WTC11 (cell line): ENCODE data around the gene SDHAF1. TPM values are rescaled to one million over a fixed set of nuclear protein-coding genes. Genes with fewer than 3 reads are reported as not detected.

Source experiments
- ATAC-seq: fragments of 200-7000 bp; cut with Tn5 transposase; 2 replicates; pipeline ENCODE4 v1.10.0; 2021; ENCODE audit warnings: mild to moderate bottlenecking, moderate library complexity
- CTCF ChIA-PET: fragments of 300-600 bp; sonication (Branson Sonifier 250); formaldehyde crosslinking; loops from one replicate; lab custom pipeline; 2021; ENCODE audit warnings: antibody characterized with exemption; lab: Charles Lee
- POLR2A ChIA-PET: fragments of 350-600 bp; sonication (Branson Sonifier 250); formaldehyde crosslinking; loops from one replicate; lab custom pipeline; 2021; ENCODE audit warnings: antibody characterized with exemption; lab: Charles Lee
- DNase-seq: peaks from one replicate; pipeline ENCODE4 v3.0.0; 2021; ENCODE audit warnings: low spot score
- H3K27ac Mint-ChIP-seq: 2 replicates; pipeline ENCODE4 v1.8.0; 2021; ENCODE audit warnings: mixed read lengths
- H3K27me3 Mint-ChIP-seq: 2 replicates; pipeline ENCODE4 v1.8.0; 2021; ENCODE audit warnings: low read depth, mild to moderate bottlenecking, moderate library complexity, mixed read lengths
- H3K36me3 Mint-ChIP-seq: 2 replicates; pipeline ENCODE4 v1.8.0; 2021; ENCODE audit warnings: mixed read lengths
- H3K4me1 Mint-ChIP-seq: 2 replicates; pipeline ENCODE4 v1.8.0; 2022; ENCODE audit warnings: mixed read lengths
- H3K4me3 Mint-ChIP-seq: 2 replicates; pipeline ENCODE4 v1.8.0; 2021; ENCODE audit warnings: mild to moderate bottlenecking, moderate library complexity, mixed read lengths
- H3K9me3 Mint-ChIP-seq: 2 replicates; pipeline ENCODE4 v1.8.0; 2021; ENCODE audit warnings: mixed read lengths
- EMX1 ChIP-seq: fragments of 250-450 bp; sonication (Bioruptor Pico); IDR thresholded peaks from 2 replicates; pipeline ENCODE4 v1.8.0; 2021; ENCODE audit warnings: mild to moderate bottlenecking
- HMGXB4 ChIP-seq: sonication (generic); formaldehyde crosslinking; IDR thresholded peaks from 2 replicates; pipeline ENCODE4 v1.8.1; 2023; ENCODE audit warnings: mild to moderate bottlenecking, moderate library complexity, missing genetic modification reagents
- NR3C1 ChIP-seq: sonication (generic); formaldehyde crosslinking; conservative IDR thresholded peaks from 2 replicates; pipeline ENCODE4 v1.8.1; 2023; ENCODE audit warnings: low read depth, mild to moderate bottlenecking, missing genetic modification reagents
- OVOL2 ChIP-seq: fragments of 250-450 bp; sonication (Bioruptor Pico); IDR thresholded peaks from 2 replicates; pipeline ENCODE4 v1.9.0; 2021; ENCODE audit warnings: mild to moderate bottlenecking, borderline replicate concordance
- RELA ChIP-seq: sonication (generic); formaldehyde crosslinking; IDR thresholded peaks from 2 replicates; pipeline ENCODE4 v1.8.1; 2022; ENCODE audit warnings: missing genetic modification reagents, mild to moderate bottlenecking, borderline replicate concordance
- TCF7 ChIP-seq: sonication (generic); formaldehyde crosslinking; IDR thresholded peaks from 2 replicates; pipeline ENCODE4 v1.8.0; 2022; ENCODE audit warnings: mild to moderate bottlenecking, low read depth, missing genetic modification reagents, moderate library complexity
- ZBTB21 ChIP-seq: sonication (generic); formaldehyde crosslinking; IDR thresholded peaks from 2 replicates; pipeline ENCODE4 v1.8.1; 2023; ENCODE audit warnings: mild to moderate bottlenecking, missing genetic modification reagents, borderline replicate concordance
- ZNF219 ChIP-seq: sonication (generic); formaldehyde crosslinking; IDR thresholded peaks from 2 replicates; pipeline ENCODE4 v1.8.0; 2023; ENCODE audit warnings: missing genetic modification reagents, mild to moderate bottlenecking, borderline replicate concordance
- ZNF396 ChIP-seq: fragments of 250-450 bp; sonication (Bioruptor Pico); IDR thresholded peaks from 2 replicates; pipeline ENCODE4 v1.8.0; 2021; ENCODE audit warnings: mild to moderate bottlenecking, moderate library complexity, borderline replicate concordance
- total RNA-seq: library from RNA; stranded (reverse); gene quantifications from 3 replicates; pipeline ENCODE4 v1.2.3, GENCODE V29; 2021
- TF ChIP-seq, protein P1 (sequence below): sonication (generic); formaldehyde crosslinking; IDR thresholded peaks from 2 replicates; pipeline ENCODE4 v1.8.0; 2022; ENCODE audit warnings: missing genetic modification reagents
- TF ChIP-seq, protein P2 (sequence below): fragments of 250-450 bp; sonication (Bioruptor Pico); IDR thresholded peaks from 2 replicates; pipeline ENCODE4 v1.9.0; 2021; ENCODE audit warnings: mild to moderate bottlenecking, borderline replicate concordance
- TF ChIP-seq, protein P3 (sequence below): sonication (generic); formaldehyde crosslinking; IDR thresholded peaks from 2 replicates; pipeline ENCODE4 v1.8.0; 2023; ENCODE audit warnings: mild to moderate bottlenecking, missing genetic modification reagents
- TF ChIP-seq, protein P4 (sequence below): sonication (generic); formaldehyde crosslinking; IDR thresholded peaks from 2 replicates; pipeline ENCODE4 v1.8.1; 2023; ENCODE audit warnings: mild to moderate bottlenecking, missing genetic modification reagents

Gene SDHAF1
- total RNA-seq, 1 experiment from 2014 or later, result 20.8 TPM

GRCh38 chr19:35958660-35959039 is 36.3 kb upstream of the SDHAF1 start (continued):
- TF ChIP-seq, protein P1, sequence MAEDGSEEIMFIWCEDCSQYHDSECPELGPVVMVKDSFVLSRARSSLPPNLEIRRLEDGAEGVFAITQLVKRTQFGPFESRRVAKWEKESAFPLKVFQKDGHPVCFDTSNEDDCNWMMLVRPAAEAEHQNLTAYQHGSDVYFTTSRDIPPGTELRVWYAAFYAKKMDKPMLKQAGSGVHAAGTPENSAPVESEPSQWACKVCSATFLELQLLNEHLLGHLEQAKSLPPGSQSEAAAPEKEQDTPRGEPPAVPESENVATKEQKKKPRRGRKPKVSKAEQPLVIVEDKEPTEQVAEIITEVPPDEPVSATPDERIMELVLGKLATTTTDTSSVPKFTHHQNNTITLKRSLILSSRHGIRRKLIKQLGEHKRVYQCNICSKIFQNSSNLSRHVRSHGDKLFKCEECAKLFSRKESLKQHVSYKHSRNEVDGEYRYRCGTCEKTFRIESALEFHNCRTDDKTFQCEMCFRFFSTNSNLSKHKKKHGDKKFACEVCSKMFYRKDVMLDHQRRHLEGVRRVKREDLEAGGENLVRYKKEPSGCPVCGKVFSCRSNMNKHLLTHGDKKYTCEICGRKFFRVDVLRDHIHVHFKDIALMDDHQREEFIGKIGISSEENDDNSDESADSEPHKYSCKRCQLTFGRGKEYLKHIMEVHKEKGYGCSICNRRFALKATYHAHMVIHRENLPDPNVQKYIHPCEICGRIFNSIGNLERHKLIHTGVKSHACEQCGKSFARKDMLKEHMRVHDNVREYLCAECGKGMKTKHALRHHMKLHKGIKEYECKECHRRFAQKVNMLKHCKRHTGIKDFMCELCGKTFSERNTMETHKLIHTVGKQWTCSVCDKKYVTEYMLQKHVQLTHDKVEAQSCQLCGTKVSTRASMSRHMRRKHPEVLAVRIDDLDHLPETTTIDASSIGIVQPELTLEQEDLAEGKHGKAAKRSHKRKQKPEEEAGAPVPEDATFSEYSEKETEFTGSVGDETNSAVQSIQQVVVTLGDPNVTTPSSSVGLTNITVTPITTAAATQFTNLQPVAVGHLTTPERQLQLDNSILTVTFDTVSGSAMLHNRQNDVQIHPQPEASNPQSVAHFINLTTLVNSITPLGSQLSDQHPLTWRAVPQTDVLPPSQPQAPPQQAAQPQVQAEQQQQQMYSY (CRISPR knock-in tag), result no peak
- no peak for TF ChIP-seq TCF7 (CRISPR knock-in tag)

DNA sequence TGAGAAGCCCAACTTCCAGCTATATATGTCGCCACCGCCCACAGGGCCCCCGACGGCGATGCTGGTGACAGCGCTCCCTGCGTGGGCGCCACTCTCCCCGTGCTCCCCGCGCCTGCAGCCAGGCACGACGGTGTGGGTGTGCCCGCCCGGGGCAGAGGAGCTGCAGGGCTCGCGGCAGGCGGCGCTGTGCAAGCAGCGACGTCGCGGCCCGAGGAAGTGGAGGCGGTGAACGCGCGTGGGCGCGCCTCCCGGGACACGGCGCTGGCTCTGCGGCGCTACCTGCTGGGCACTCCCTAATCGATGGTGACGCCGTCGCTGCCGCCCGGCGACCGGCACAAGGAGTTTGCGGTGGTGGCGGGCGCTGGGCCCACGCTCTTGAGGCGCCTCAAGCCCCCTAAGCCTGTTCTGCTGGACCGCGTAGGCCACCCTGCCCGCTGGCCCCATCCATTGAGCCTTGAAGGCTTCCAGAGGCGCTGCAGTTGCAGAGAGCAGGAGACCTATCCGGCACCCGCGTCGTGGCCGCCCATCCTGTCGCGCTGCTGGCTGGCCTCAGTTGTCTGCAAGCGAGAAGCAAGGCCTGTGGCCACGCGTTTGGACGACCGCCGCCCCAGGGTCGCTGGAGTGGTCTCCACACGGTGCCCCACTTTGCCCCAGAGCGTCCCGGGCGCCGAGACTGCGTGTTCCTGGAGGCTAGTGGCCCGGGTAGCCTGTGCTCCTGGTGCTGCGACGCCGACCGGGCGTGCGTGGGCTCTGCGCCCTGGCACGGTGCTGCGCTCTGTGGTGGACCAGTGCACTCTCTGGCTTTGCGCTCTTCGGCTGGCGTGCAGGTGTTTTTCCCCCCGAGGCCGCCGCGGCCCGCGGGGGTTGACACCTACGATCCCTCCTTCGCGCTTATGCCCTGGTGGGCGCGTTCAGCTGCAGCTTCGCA is 35.7 kb upstream of the SDHAF1 start:
- no peak overlapping the region for H3K27ac Mint-ChIP-seq
- H3K4me1 Mint-ChIP-seq, result 0 out of 2 replicates have a peak, but pooled peaks cover 4% of the 10 kb centered on the region
- H3K36me3 Mint-ChIP-seq, result no peaks in the 10 kb centered on the region; the same call in 1 of the 2 replicates
- ATAC-seq, result peak; percentile 60
- peak overlapping the region; percentile 55 for H3K4me3 Mint-ChIP-seq
- H3K9me3 Mint-ChIP-seq, result peaks cover 6% of the 10 kb centered on the region
- H3K27me3 Mint-ChIP-seq, result peaks cover 58% of the 10 kb centered on the region
- peak; percentile 47 for DNase-seq
- TF ChIP-seq ZBTB21 (CRISPR knock-in tag) (peak; percentile 73; the same call in 1 of the 2 replicates), RELA (peak; percentile 65; the same call in 1 of the 2 replicates), HMGXB4 (CRISPR knock-in tag) (peak; percentile 55; the same call in 1 of the 2 replicates), ZNF219 (CRISPR knock-in tag) (peak; percentile 16; the same call in 1 of the 2 replicates), EMX1 (no peak)
- ChIA-PET POLR2A (interaction anchor here (0.6 kb wide), 1 partner anchor 33 kb away, joined by 5 read pairs; no protein-coding TSS in a partner anchor), CTCF (interaction anchor here (0.8 to 2.6 kb wide), 10 partner anchors 17 to 172 kb away, joined by 3 to 9 read pairs (median 4); partner anchors contain the start of genes SDHAF1 and SYNE4)

DNA sequence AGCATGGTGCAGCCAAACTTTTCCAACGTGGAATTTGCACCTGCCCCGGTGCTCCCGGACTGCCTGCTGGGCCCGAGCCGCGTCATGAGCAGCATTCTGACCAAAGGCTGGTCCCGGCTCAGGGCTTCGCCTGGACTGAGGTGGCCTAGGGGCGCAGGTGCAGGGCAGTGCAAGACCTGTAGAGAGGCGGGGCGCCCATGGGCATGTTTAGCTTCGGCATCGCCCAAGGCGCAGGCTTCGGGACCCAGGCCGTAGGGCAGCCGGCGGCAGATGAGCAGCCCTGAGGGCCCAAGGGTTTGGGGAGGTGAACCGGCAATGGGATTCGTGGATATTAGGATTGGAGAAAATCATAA is 35.0 kb upstream of the SDHAF1 start:
- no peak overlapping the region for H3K27ac Mint-ChIP-seq

More for the DNA sequence above, 35.0 kb upstream of the SDHAF1 start:
- DNase-seq, result peak; percentile 36
- peak; percentile 35 for ATAC-seq
- Mint-ChIP-seq H3K4me3 (peak overlapping the region; percentile 55), H3K27me3 (peaks cover 58% of the 10 kb centered on the region), H3K9me3 (peaks cover 6% of the 10 kb centered on the region), H3K36me3 (no peaks in the 10 kb centered on the region; the same call in 1 of the 2 replicates), H3K4me1 (0 out of 2 replicates have a peak, but pooled peaks cover 4% of the 10 kb centered on the region)
- CTCF ChIA-PET, result interaction anchor here (0.9 to 2.6 kb wide), 4 partner anchors 17 to 49 kb away, joined by 3 to 9 read pairs (median 6); partner anchors contain the start of genes SDHAF1 and SYNE4
- TF ChIP-seq, protein P2, sequence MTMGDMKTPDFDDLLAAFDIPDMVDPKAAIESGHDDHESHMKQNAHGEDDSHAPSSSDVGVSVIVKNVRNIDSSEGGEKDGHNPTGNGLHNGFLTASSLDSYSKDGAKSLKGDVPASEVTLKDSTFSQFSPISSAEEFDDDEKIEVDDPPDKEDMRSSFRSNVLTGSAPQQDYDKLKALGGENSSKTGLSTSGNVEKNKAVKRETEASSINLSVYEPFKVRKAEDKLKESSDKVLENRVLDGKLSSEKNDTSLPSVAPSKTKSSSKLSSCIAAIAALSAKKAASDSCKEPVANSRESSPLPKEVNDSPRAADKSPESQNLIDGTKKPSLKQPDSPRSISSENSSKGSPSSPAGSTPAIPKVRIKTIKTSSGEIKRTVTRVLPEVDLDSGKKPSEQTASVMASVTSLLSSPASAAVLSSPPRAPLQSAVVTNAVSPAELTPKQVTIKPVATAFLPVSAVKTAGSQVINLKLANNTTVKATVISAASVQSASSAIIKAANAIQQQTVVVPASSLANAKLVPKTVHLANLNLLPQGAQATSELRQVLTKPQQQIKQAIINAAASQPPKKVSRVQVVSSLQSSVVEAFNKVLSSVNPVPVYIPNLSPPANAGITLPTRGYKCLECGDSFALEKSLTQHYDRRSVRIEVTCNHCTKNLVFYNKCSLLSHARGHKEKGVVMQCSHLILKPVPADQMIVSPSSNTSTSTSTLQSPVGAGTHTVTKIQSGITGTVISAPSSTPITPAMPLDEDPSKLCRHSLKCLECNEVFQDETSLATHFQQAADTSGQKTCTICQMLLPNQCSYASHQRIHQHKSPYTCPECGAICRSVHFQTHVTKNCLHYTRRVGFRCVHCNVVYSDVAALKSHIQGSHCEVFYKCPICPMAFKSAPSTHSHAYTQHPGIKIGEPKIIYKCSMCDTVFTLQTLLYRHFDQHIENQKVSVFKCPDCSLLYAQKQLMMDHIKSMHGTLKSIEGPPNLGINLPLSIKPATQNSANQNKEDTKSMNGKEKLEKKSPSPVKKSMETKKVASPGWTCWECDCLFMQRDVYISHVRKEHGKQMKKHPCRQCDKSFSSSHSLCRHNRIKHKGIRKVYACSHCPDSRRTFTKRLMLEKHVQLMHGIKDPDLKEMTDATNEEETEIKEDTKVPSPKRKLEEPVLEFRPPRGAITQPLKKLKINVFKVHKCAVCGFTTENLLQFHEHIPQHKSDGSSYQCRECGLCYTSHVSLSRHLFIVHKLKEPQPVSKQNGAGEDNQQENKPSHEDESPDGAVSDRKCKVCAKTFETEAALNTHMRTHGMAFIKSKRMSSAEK (CRISPR knock-in tag), result no peak
- TF ChIP-seq, protein P3, sequence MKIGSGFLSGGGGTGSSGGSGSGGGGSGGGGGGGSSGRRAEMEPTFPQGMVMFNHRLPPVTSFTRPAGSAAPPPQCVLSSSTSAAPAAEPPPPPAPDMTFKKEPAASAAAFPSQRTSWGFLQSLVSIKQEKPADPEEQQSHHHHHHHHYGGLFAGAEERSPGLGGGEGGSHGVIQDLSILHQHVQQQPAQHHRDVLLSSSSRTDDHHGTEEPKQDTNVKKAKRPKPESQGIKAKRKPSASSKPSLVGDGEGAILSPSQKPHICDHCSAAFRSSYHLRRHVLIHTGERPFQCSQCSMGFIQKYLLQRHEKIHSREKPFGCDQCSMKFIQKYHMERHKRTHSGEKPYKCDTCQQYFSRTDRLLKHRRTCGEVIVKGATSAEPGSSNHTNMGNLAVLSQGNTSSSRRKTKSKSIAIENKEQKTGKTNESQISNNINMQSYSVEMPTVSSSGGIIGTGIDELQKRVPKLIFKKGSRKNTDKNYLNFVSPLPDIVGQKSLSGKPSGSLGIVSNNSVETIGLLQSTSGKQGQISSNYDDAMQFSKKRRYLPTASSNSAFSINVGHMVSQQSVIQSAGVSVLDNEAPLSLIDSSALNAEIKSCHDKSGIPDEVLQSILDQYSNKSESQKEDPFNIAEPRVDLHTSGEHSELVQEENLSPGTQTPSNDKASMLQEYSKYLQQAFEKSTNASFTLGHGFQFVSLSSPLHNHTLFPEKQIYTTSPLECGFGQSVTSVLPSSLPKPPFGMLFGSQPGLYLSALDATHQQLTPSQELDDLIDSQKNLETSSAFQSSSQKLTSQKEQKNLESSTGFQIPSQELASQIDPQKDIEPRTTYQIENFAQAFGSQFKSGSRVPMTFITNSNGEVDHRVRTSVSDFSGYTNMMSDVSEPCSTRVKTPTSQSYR, result no peak
- TF ChIP-seq ZBTB21 (CRISPR knock-in tag) (no peak), OVOL2 (CRISPR knock-in tag) (no peak), ZNF396 (CRISPR knock-in tag) (no peak), NR3C1 (no peak)
- TF ChIP-seq, protein P4, sequence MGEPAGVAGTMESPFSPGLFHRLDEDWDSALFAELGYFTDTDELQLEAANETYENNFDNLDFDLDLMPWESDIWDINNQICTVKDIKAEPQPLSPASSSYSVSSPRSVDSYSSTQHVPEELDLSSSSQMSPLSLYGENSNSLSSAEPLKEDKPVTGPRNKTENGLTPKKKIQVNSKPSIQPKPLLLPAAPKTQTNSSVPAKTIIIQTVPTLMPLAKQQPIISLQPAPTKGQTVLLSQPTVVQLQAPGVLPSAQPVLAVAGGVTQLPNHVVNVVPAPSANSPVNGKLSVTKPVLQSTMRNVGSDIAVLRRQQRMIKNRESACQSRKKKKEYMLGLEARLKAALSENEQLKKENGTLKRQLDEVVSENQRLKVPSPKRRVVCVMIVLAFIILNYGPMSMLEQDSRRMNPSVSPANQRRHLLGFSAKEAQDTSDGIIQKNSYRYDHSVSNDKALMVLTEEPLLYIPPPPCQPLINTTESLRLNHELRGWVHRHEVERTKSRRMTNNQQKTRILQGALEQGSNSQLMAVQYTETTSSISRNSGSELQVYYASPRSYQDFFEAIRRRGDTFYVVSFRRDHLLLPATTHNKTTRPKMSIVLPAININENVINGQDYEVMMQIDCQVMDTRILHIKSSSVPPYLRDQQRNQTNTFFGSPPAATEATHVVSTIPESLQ (CRISPR knock-in tag), result no peak
- TF ChIP-seq, all 79 proteins: peak for 0
- POLR2A ChIA-PET, result no interaction called here
